T47D (cell line): ENCODE measurements around the gene HELZ.

Experiments used
- DNase-seq, 2 experiments: peaks; one replicate each; pipeline versions ENCODE4 v3.0.0 to v3.0.0-alpha.2; 2011 to 2012; ENCODE audit warnings: low read depth in 1 of 2, low spot score in 1 of 2
- JUND ChIP-seq: IDR thresholded peaks from 2 replicates; pipeline ENCODE4 v1.6.1; 2012; ENCODE audit warnings: low read depth
- in situ Hi-C: cut with HindIII; loops from 2 replicates; pipeline ENCODE4 v1.10.0; 2016; ENCODE audit warnings: low sequenced_read_pairs, low pct_unique_long_range_greater_than_20kb

HELZ gene

GRCh38 chr17:67072885-67073284, 172.1 kb downstream of the HELZ start:
- in situ Hi-C loops: no loop called here
- no peak for DNase-seq
- no peak for TF ChIP-seq JUND

GRCh38 chr17:67071595-67071994, 173.4 kb downstream of the HELZ start:
- TF ChIP-seq JUND: no peak
- in situ Hi-C loops: no loop called here
- DNase-seq: no peak

GRCh38 chr17:67069603-67070136, 175.3 kb downstream of the HELZ start:
- DNase-seq: no peak
- TF ChIP-seq JUND: no peak
- in situ Hi-C loops: no loop called here

GRCh38 chr17:67068999-67069398, 176.0 kb downstream of the HELZ start:
- DNase-seq: peak in 1 of 2 experiments; percentile 41
- no peak for TF ChIP-seq JUND
- in situ Hi-C loops: no loop called here

GRCh38 chr17:67067571-67068482, 177.2 kb downstream of the HELZ start:
- in situ Hi-C loops: no loop called here
- no peak for DNase-seq
- TF ChIP-seq JUND: no peak

- in situ Hi-C loops: no loop called here
- no peak for DNase-seq
- no peak for TF ChIP-seq JUND
Measured at GRCh38 chr17:67066717-67067116, 178.3 kb downstream of the HELZ start.

GRCh38 chr17:67063141-67063540, 181.9 kb downstream of the HELZ start:
- in situ Hi-C loops: no loop called here
- no peak for DNase-seq
- TF ChIP-seq JUND: no peak

- no peak for DNase-seq
- in situ Hi-C loops: no loop called here
- TF ChIP-seq JUND: no peak
Measured at GRCh38 chr17:67059372-67059771, 185.6 kb downstream of the HELZ start.

- no peak for DNase-seq
- in situ Hi-C loops: no loop called here
- no peak for TF ChIP-seq JUND
Measured at GRCh38 chr17:67058036-67058435, 187.0 kb downstream of the HELZ start.

- no peak for TF ChIP-seq JUND
- in situ Hi-C loops: no loop called here
- DNase-seq: no peak
Measured at GRCh38 chr17:67056746-67057490, 188.1 kb downstream of the HELZ start.

- no peak for TF ChIP-seq JUND
- no peak for DNase-seq
- in situ Hi-C loops: no loop called here
Measured at GRCh38 chr17:67055811-67056745, 188.9 kb downstream of the HELZ start.

GRCh38 chr17:67055041-67055443, 190.0 kb downstream of the HELZ start:
- no peak for TF ChIP-seq JUND
- no peak for DNase-seq
- in situ Hi-C loops: no loop called here
